BE2C (cell line): ENCODE data around the gene PIK3CD.

Experiments
- DNase-seq: peaks from one replicate; pipeline ENCODE4 v3.0.0-alpha.2; 2020
- H3K27me3 ChIP-seq: fragments of 250-450 bp; sonication (Bioruptor Pico); 2 replicates; pipeline ENCODE4 v1.5.1; 2020; ENCODE audit warnings: mild to moderate bottlenecking
- H3K36me3 ChIP-seq: fragments of 250-450 bp; sonication (Bioruptor Pico); 2 replicates; pipeline ENCODE4 v1.5.1; 2020; ENCODE audit warnings: mild to moderate bottlenecking
- H3K4me1 ChIP-seq: fragments of 250-450 bp; sonication (Bioruptor Pico); 2 replicates; pipeline ENCODE4 v1.5.1; 2020
- H3K4me3 ChIP-seq: 2 replicates; pipeline ENCODE4 v1.5.1; 2011; ENCODE audit warnings: low read depth, low read length
- H3K9me3 ChIP-seq: fragments of 250-450 bp; sonication (Bioruptor Pico); 2 replicates; pipeline ENCODE4 v1.5.1; 2020
- CTCF ChIP-seq: IDR thresholded peaks from 2 replicates; pipeline ENCODE4 v1.5.1; 2012; ENCODE audit warnings: mild to moderate bottlenecking, low read depth, low read length

PIK3CD gene

GRCh38 chr1:9687874-9688582 is 36.5 kb downstream of the PIK3CD start:
- H3K4me3 ChIP-seq, result peak overlapping the region; percentile 61
- no peak for TF ChIP-seq CTCF
- no peaks in the 10 kb centered on the region for H3K4me1 ChIP-seq
- no peaks in the 10 kb centered on the region for H3K9me3 ChIP-seq
- peaks cover 28% of the 10 kb centered on the region for H3K27me3 ChIP-seq
- no peak for DNase-seq
- no peaks in the 10 kb centered on the region for H3K36me3 ChIP-seq

GRCh38 chr1:9688599-9688998 is 37.1 kb downstream of the PIK3CD start:
- H3K4me3 ChIP-seq, result no peak overlapping the region
- H3K4me1 ChIP-seq, result no peaks in the 10 kb centered on the region
- peaks cover 28% of the 10 kb centered on the region for H3K27me3 ChIP-seq

GRCh38 chr1:9689011-9689706 is 37.6 kb downstream of the PIK3CD start:
- no peak for TF ChIP-seq CTCF
- H3K4me3 ChIP-seq, result no peak overlapping the region
- peak; percentile 76 for DNase-seq

More at GRCh38 chr1:9688599-9688998, 37.1 kb downstream of the PIK3CD start:
- DNase-seq, result no peak
- Histone ChIP-seq H3K36me3 (no peaks in the 10 kb centered on the region), H3K9me3 (no peaks in the 10 kb centered on the region)
- no peak for TF ChIP-seq CTCF

DNA sequence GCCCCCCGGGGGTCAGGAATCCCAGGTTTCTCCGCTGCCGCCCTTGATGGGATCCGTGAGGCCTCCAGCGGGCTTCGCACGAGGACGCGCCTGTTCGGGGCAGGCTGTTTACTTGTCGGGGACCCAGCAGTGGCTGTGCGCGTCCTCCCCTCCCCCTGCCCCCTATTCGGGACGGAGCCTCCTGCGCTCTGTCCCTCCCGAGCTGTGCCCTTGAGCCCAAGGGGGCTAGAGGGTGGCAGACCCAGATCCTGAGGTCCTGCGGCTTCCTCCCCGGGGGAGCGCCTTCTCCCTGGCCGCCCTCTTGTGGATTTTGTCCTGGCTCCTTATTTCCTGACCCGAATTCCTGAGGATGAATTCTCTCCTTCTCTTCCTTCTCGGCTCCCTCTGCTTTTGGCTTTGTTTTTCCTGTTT is 38.4 kb downstream of the PIK3CD start:
- no peaks in the 10 kb centered on the region for H3K36me3 ChIP-seq
- H3K4me3 ChIP-seq, result no peak overlapping the region
- DNase-seq, result no peak
- H3K9me3 ChIP-seq, result no peaks in the 10 kb centered on the region
- TF ChIP-seq CTCF, result no peak
- H3K4me1 ChIP-seq, result no peaks in the 10 kb centered on the region
- H3K27me3 ChIP-seq, result peaks cover 28% of the 10 kb centered on the region

More at GRCh38 chr1:9689011-9689706, 37.6 kb downstream of the PIK3CD start:
- Histone ChIP-seq H3K27me3 (peaks cover 28% of the 10 kb centered on the region), H3K4me1 (no peaks in the 10 kb centered on the region), H3K36me3 (no peaks in the 10 kb centered on the region), H3K9me3 (no peaks in the 10 kb centered on the region)

DNA sequence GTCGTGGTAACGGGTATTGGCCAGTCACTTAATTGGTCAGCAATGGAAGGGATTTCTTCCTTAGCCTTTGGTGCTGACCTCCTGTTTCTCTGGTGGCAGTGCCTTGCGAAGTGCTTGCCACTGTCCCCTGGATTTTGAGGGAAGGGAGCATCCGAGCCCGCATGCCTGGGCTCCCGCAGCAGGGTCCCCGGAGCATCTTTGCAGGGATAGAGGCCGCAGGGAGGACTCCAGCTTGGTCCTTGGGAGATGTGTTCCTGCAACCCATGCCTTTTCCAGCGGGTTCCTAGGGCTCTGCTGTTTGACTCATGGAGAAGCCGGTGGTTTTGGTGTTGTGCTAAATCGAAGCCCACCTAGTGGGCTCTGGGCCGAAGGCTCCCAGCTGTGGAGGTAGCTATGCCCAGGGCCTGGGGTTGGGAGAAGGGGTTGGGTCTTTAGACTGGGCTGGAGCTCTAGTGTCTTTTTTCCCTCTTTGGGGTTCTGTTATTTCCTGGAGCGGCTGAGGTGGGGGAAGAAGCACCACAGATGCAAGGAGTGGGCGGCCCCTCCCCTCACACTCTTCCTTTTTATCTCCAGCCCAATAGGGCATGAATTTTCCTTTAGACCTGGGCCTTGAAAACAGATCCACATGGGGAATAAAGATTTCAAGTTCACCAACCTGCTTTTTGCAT is 39.0 kb downstream of the PIK3CD start:
- no peaks in the 10 kb centered on the region for H3K36me3 ChIP-seq

More for the DNA sequence above, 39.0 kb downstream of the PIK3CD start:
- no peak for DNase-seq
- Histone ChIP-seq H3K4me3 (no peak overlapping the region), H3K27me3 (peaks cover 28% of the 10 kb centered on the region), H3K4me1 (no peaks in the 10 kb centered on the region), H3K9me3 (no peaks in the 10 kb centered on the region)
- TF ChIP-seq CTCF, result no peak
